GM19468 (cell line): ENCODE measurements around the gene TMEM221.

Experiments used
- ATAC-seq: cut with Tn5 transposase; IDR thresholded peaks from one replicate; pipeline ENCODE4 v1.9.1; 2021; ENCODE audit warnings: mild to moderate bottlenecking, moderate library complexity, moderate number of reproducible peaks; ENCODE audit not compliant: unreplicated experiment; ENCODE audit errors: extremely low read depth

The TMEM221 gene

GRCh38 chr19:17411801-17412200 lies 36.7 kb downstream of the TMEM221 start:
- no peak for ATAC-seq

GRCh38 chr19:17409990-17410389 lies 38.5 kb downstream of the TMEM221 start:
- ATAC-seq = no peak

GRCh38 chr19:17406887-17407196 lies 41.6 kb downstream of the TMEM221 start:
- ATAC-seq = no peak

- no peak for ATAC-seq
Measured at GRCh38 chr19:17406046-17406886, 42.2 kb downstream of the TMEM221 start.

GRCh38 chr19:17405250-17406045 lies 43.0 kb downstream of the TMEM221 start, which contains the start of gene BST2:
Gene BST2, minus strand, starts transcription at chr19:17405630. Its CDS starts 55 bp downstream, at chr19:17405575.
- peak; percentile 50 for ATAC-seq

GRCh38 chr19:17404621-17405249 lies 43.7 kb downstream of the TMEM221 start:
- ATAC-seq = no peak

- no peak for ATAC-seq
Measured at GRCh38 chr19:17404015-17404414, 44.5 kb downstream of the TMEM221 start.

GRCh38 chr19:17402982-17403855 lies 45.2 kb downstream of the TMEM221 start:
- no peak for ATAC-seq

- ATAC-seq = no peak
Measured at GRCh38 chr19:17401628-17402027, 46.8 kb downstream of the TMEM221 start.

GRCh38 chr19:17398902-17399527 lies 49.5 kb downstream of the TMEM221 start:
- no peak for ATAC-seq

GRCh38 chr19:17394891-17395415 lies 53.5 kb downstream of the TMEM221 start:
- ATAC-seq = no peak

- ATAC-seq = no peak
Measured at GRCh38 chr19:17393914-17394313, 54.6 kb downstream of the TMEM221 start, which contains the start of gene CCDC194. Gene CCDC194, minus strand, starts transcription at chr19:17394196. Its CDS starts 38 bp downstream, at chr19:17394158.

GRCh38 chr19:17393002-17393401 lies 55.5 kb downstream of the TMEM221 start:
- no peak for ATAC-seq

- no peak for ATAC-seq
Measured at GRCh38 chr19:17391371-17392151, 56.9 kb downstream of the TMEM221 start.

- ATAC-seq = peak; percentile 63
Measured at GRCh38 chr19:17390665-17391370, 57.6 kb downstream of the TMEM221 start.

- ATAC-seq = no peak
Measured at GRCh38 chr19:17389957-17390664, 58.4 kb downstream of the TMEM221 start.

GRCh38 chr19:17389288-17389687 lies 59.2 kb downstream of the TMEM221 start:
- no peak for ATAC-seq
